ENCODE data around the gene ACYP2. TPM values are rescaled to one million over a fixed set of nuclear protein-coding genes. Genes with fewer than 3 reads are reported as not detected.

The ACYP2 gene
- total RNA-seq, 1 experiment from 2014 or later = 22.8 TPM

- DNase-seq = no peak
- H3K4me3 ChIP-seq (ENCODE audit: low read length) = no peak overlapping the region
- no peaks in the 10 kb centered on the region for H4K20me1 ChIP-seq (ENCODE audit: insufficient read depth, low read depth, low read length)
- no peak overlapping the region for H3K27ac ChIP-seq (ENCODE audit: low read length)
- no peaks in the 10 kb centered on the region for H3K9me3 ChIP-seq (ENCODE audit: low read length)
- no peaks in the 10 kb centered on the region for H3K9me2 ChIP-seq (replicated peaks; ENCODE audit: insufficient read depth, low read length)
- H3K36me3 ChIP-seq (ENCODE audit: insufficient read depth, low read length) = no peaks in the 10 kb centered on the region
- no peak overlapping the region for H3K9ac ChIP-seq (ENCODE audit: low read length)
- no peaks in the 10 kb centered on the region for H3K4me1 ChIP-seq (ENCODE audit: low read length)
- H3K79me2 ChIP-seq (ENCODE audit: low read length) = no peaks in the 10 kb centered on the region
- H3K4me2 ChIP-seq (ENCODE audit: low read depth, low read length, poor library complexity, severe bottlenecking) = no peak overlapping the region
- no peak overlapping the region for H2AFZ ChIP-seq (ENCODE audit: low read length)
- H3K27me3 ChIP-seq (ENCODE audit: low read length) = no peaks in the 10 kb centered on the region
Observed at GRCh38 chr2:54176577-54176976, 61.2 kb downstream of the ACYP2 start.

- no peaks in the 10 kb centered on the region for H3K9me2 ChIP-seq (replicated peaks; ENCODE audit: insufficient read depth, low read length)
- H3K27me3 ChIP-seq (ENCODE audit: low read length) = no peaks in the 10 kb centered on the region
- no peak overlapping the region for H3K9ac ChIP-seq (ENCODE audit: low read length)
- no peak for DNase-seq
- no peak overlapping the region for H3K4me3 ChIP-seq (ENCODE audit: low read length)
- H3K4me2 ChIP-seq (ENCODE audit: low read depth, low read length, poor library complexity, severe bottlenecking) = no peak overlapping the region
- H3K9me3 ChIP-seq (ENCODE audit: low read length) = no peaks in the 10 kb centered on the region
- H3K36me3 ChIP-seq (ENCODE audit: insufficient read depth, low read length) = no peaks in the 10 kb centered on the region
- no peaks in the 10 kb centered on the region for H4K20me1 ChIP-seq (ENCODE audit: insufficient read depth, low read depth, low read length)
- no peak overlapping the region for H2AFZ ChIP-seq (ENCODE audit: low read length)
- no peaks in the 10 kb centered on the region for H3K79me2 ChIP-seq (ENCODE audit: low read length)
- H3K27ac ChIP-seq (ENCODE audit: low read length) = no peak overlapping the region
- no peaks in the 10 kb centered on the region for H3K4me1 ChIP-seq (ENCODE audit: low read length)
Observed at GRCh38 chr2:54183281-54183680, 67.9 kb downstream of the ACYP2 start.

- Histone ChIP-seq H3K9me2 (replicated peaks; ENCODE audit: insufficient read depth, low read length) (no peaks in the 10 kb centered on the region), H2AFZ (ENCODE audit: low read length) (no peak overlapping the region), H3K4me1 (ENCODE audit: low read length) (no peaks in the 10 kb centered on the region), H3K27me3 (ENCODE audit: low read length) (no peaks in the 10 kb centered on the region), H3K79me2 (ENCODE audit: low read length) (no peaks in the 10 kb centered on the region), H4K20me1 (ENCODE audit: insufficient read depth, low read depth, low read length) (no peaks in the 10 kb centered on the region), H3K4me2 (ENCODE audit: low read depth, low read length, poor library complexity, severe bottlenecking) (no peak overlapping the region), H3K36me3 (ENCODE audit: insufficient read depth, low read length) (no peaks in the 10 kb centered on the region), H3K9me3 (ENCODE audit: low read length) (no peaks in the 10 kb centered on the region), H3K4me3 (ENCODE audit: low read length) (no peak overlapping the region), H3K27ac (ENCODE audit: low read length) (no peak overlapping the region), H3K9ac (ENCODE audit: low read length) (no peak overlapping the region)
- no peak for DNase-seq
Observed at GRCh38 chr2:54183972-54184371, 68.6 kb downstream of the ACYP2 start.

- no peak for DNase-seq
- Histone ChIP-seq H3K79me2 (ENCODE audit: low read length) (no peaks in the 10 kb centered on the region), H3K27me3 (ENCODE audit: low read length) (no peaks in the 10 kb centered on the region), H3K27ac (ENCODE audit: low read length) (no peak overlapping the region), H3K4me1 (ENCODE audit: low read length) (no peaks in the 10 kb centered on the region), H3K9me2 (replicated peaks; ENCODE audit: insufficient read depth, low read length) (no peaks in the 10 kb centered on the region), H3K9ac (ENCODE audit: low read length) (no peak overlapping the region), H3K36me3 (ENCODE audit: insufficient read depth, low read length) (no peaks in the 10 kb centered on the region), H2AFZ (ENCODE audit: low read length) (no peak overlapping the region), H3K9me3 (ENCODE audit: low read length) (no peaks in the 10 kb centered on the region), H3K4me2 (ENCODE audit: low read depth, low read length, poor library complexity, severe bottlenecking) (no peak overlapping the region), H4K20me1 (ENCODE audit: insufficient read depth, low read depth, low read length) (no peaks in the 10 kb centered on the region), H3K4me3 (ENCODE audit: low read length) (no peak overlapping the region)
Observed at GRCh38 chr2:54185105-54185504, 69.7 kb downstream of the ACYP2 start.

- no peaks in the 10 kb centered on the region for H3K9me2 ChIP-seq (replicated peaks; ENCODE audit: insufficient read depth, low read length)
- H3K36me3 ChIP-seq (ENCODE audit: insufficient read depth, low read length) = no peaks in the 10 kb centered on the region
- H2AFZ ChIP-seq (ENCODE audit: low read length) = no peak overlapping the region
- no peak overlapping the region for H3K9ac ChIP-seq (ENCODE audit: low read length)
- no peak overlapping the region for H3K27ac ChIP-seq (ENCODE audit: low read length)
- no peak overlapping the region for H3K4me3 ChIP-seq (ENCODE audit: low read length)
- DNase-seq = no peak
- H3K27me3 ChIP-seq (ENCODE audit: low read length) = no peaks in the 10 kb centered on the region
- no peaks in the 10 kb centered on the region for H3K9me3 ChIP-seq (ENCODE audit: low read length)
- no peak overlapping the region for H3K4me2 ChIP-seq (ENCODE audit: low read depth, low read length, poor library complexity, severe bottlenecking)
- no peaks in the 10 kb centered on the region for H3K79me2 ChIP-seq (ENCODE audit: low read length)
- H4K20me1 ChIP-seq (ENCODE audit: insufficient read depth, low read depth, low read length) = no peaks in the 10 kb centered on the region
- H3K4me1 ChIP-seq (ENCODE audit: low read length) = no peaks in the 10 kb centered on the region
Observed at GRCh38 chr2:54187331-54187730, 71.9 kb downstream of the ACYP2 start.

GRCh38 chr2:54189539-54189938 is 74.1 kb downstream of the ACYP2 start:
- no peaks in the 10 kb centered on the region for H4K20me1 ChIP-seq (ENCODE audit: insufficient read depth, low read depth, low read length)
- H3K27ac ChIP-seq (ENCODE audit: low read length) = no peak overlapping the region
- DNase-seq = no peak
- H2AFZ ChIP-seq (ENCODE audit: low read length) = no peak overlapping the region
- no peaks in the 10 kb centered on the region for H3K9me2 ChIP-seq (replicated peaks; ENCODE audit: insufficient read depth, low read length)
- H3K4me3 ChIP-seq (ENCODE audit: low read length) = no peak overlapping the region
- H3K4me2 ChIP-seq (ENCODE audit: low read depth, low read length, poor library complexity, severe bottlenecking) = no peak overlapping the region
- no peaks in the 10 kb centered on the region for H3K36me3 ChIP-seq (ENCODE audit: insufficient read depth, low read length)
- H3K9me3 ChIP-seq (ENCODE audit: low read length) = no peaks in the 10 kb centered on the region
- no peak overlapping the region for H3K9ac ChIP-seq (ENCODE audit: low read length)
- H3K4me1 ChIP-seq (ENCODE audit: low read length) = no peaks in the 10 kb centered on the region
- H3K27me3 ChIP-seq (ENCODE audit: low read length) = no peaks in the 10 kb centered on the region
- no peaks in the 10 kb centered on the region for H3K79me2 ChIP-seq (ENCODE audit: low read length)

GRCh38 chr2:54191361-54192135 is 76.1 kb downstream of the ACYP2 start:
- H3K9ac ChIP-seq (ENCODE audit: low read length) = no peak overlapping the region

GRCh38 chr2:54194761-54195750 is 79.6 kb downstream of the ACYP2 start:
- Histone ChIP-seq H3K36me3 (ENCODE audit: insufficient read depth, low read length) (no peaks in the 10 kb centered on the region), H3K79me2 (ENCODE audit: low read length) (no peaks in the 10 kb centered on the region), H3K9me3 (ENCODE audit: low read length) (no peaks in the 10 kb centered on the region), H3K9me2 (replicated peaks; ENCODE audit: insufficient read depth, low read length) (no peaks in the 10 kb centered on the region), H3K4me2 (ENCODE audit: low read depth, low read length, poor library complexity, severe bottlenecking) (no peak overlapping the region), H3K4me3 (ENCODE audit: low read length) (no peak overlapping the region), H4K20me1 (ENCODE audit: insufficient read depth, low read depth, low read length) (no peaks in the 10 kb centered on the region), H3K27ac (ENCODE audit: low read length) (no peak overlapping the region), H2AFZ (ENCODE audit: low read length) (no peak overlapping the region), H3K4me1 (ENCODE audit: low read length) (no peaks in the 10 kb centered on the region), H3K9ac (ENCODE audit: low read length) (no peak overlapping the region), H3K27me3 (ENCODE audit: low read length) (no peaks in the 10 kb centered on the region)
- no peak for DNase-seq

More at GRCh38 chr2:54191361-54192135, 76.1 kb downstream of the ACYP2 start:
- no peaks in the 10 kb centered on the region for H3K9me3 ChIP-seq (ENCODE audit: low read length)
- H3K4me3 ChIP-seq (ENCODE audit: low read length) = no peak overlapping the region
- no peaks in the 10 kb centered on the region for H3K79me2 ChIP-seq (ENCODE audit: low read length)
- no peaks in the 10 kb centered on the region for H3K36me3 ChIP-seq (ENCODE audit: insufficient read depth, low read length)
- DNase-seq = no peak
- no peak overlapping the region for H3K27ac ChIP-seq (ENCODE audit: low read length)
- no peaks in the 10 kb centered on the region for H4K20me1 ChIP-seq (ENCODE audit: insufficient read depth, low read depth, low read length)
- no peak overlapping the region for H3K4me2 ChIP-seq (ENCODE audit: low read depth, low read length, poor library complexity, severe bottlenecking)
- no peaks in the 10 kb centered on the region for H3K9me2 ChIP-seq (replicated peaks; ENCODE audit: insufficient read depth, low read length)
- H2AFZ ChIP-seq (ENCODE audit: low read length) = no peak overlapping the region
- H3K4me1 ChIP-seq (ENCODE audit: low read length) = no peaks in the 10 kb centered on the region
- H3K27me3 ChIP-seq (ENCODE audit: low read length) = no peaks in the 10 kb centered on the region

Measured in Karpas-422 (cell line).